G401 (cell line): Measurements from ENCODE around the gene CORIN. TPM values are rescaled to one million over a fixed set of nuclear protein-coding genes. Genes with fewer than 3 reads are reported as not detected.

Experiments used
- DNase-seq: peaks from one replicate; pipeline ENCODE4 v3.0.0-alpha.2; 2015; ENCODE audit warnings: low spot score
- in situ Hi-C: cut with HindIII; loops from 2 replicates; pipeline ENCODE4 v1.10.0; 2016; ENCODE audit warnings: low sequenced_read_pairs, mixed read lengths
- total RNA-seq: library from RNA; depleted of rRNA; stranded (reverse); fragments of >200 nt; shearing (Covaris generic); gene quantifications from 2 replicates; pipeline ENCODE4 v1.2.3, GENCODE V29; 2014

Gene CORIN
- total RNA-seq, 1 experiment from 2014 or later, result not detected

GRCh38 chr4:47661741-47662140 lies 176.1 kb downstream of the CORIN start:
- in situ Hi-C loops, result no loop called here

GRCh38 chr4:47659342-47659741 lies 178.5 kb downstream of the CORIN start:
- in situ Hi-C loops, result no loop called here
- no peak for DNase-seq

More at GRCh38 chr4:47661741-47662140, 176.1 kb downstream of the CORIN start:
- no peak for DNase-seq

- in situ Hi-C loops, result no loop called here
- no peak for DNase-seq
These were observed 182.7 kb downstream of the CORIN start for GRCh38 chr4:47654972-47655693.

- DNase-seq, result no peak
- in situ Hi-C loops, result no loop called here
These were observed 185.8 kb downstream of the CORIN start for GRCh38 chr4:47652092-47652491.

- in situ Hi-C loops, result no loop called here
- DNase-seq, result no peak
These were observed 186.6 kb downstream of the CORIN start for GRCh38 chr4:47651231-47651630.

GRCh38 chr4:47650584-47651130 lies 187.2 kb downstream of the CORIN start:
- in situ Hi-C loops, result no loop called here
- DNase-seq, result no peak

- DNase-seq, result no peak
- in situ Hi-C loops, result no loop called here
These were observed 190.3 kb downstream of the CORIN start for GRCh38 chr4:47647544-47647943.

- DNase-seq, result no peak
- in situ Hi-C loops, result no loop called here
These were observed 190.8 kb downstream of the CORIN start for GRCh38 chr4:47647029-47647428.

- in situ Hi-C loops, result no loop called here
- DNase-seq, result no peak
These were observed 191.5 kb downstream of the CORIN start for GRCh38 chr4:47646372-47646771.

- in situ Hi-C loops, result no loop called here
- no peak for DNase-seq
These were observed 194.0 kb downstream of the CORIN start for GRCh38 chr4:47643845-47644244.

GRCh38 chr4:47642985-47643760 lies 194.7 kb downstream of the CORIN start:
- DNase-seq, result peak; percentile 4
- in situ Hi-C loops, result no loop called here

GRCh38 chr4:47642191-47642830 lies 195.6 kb downstream of the CORIN start:
- in situ Hi-C loops, result no loop called here
- no peak for DNase-seq

- no peak for DNase-seq
- in situ Hi-C loops, result no loop called here
These were observed 196.1 kb downstream of the CORIN start for GRCh38 chr4:47641755-47642154.

GRCh38 chr4:47640911-47641310 lies 197.0 kb downstream of the CORIN start:
- in situ Hi-C loops, result no loop called here
- DNase-seq, result no peak

- in situ Hi-C loops, result no loop called here
- DNase-seq, result no peak
These were observed 198.3 kb downstream of the CORIN start for GRCh38 chr4:47639531-47639930.

- no peak for DNase-seq
- in situ Hi-C loops, result no loop called here
These were observed 206.7 kb downstream of the CORIN start for GRCh38 chr4:47631161-47631560.

- no peak for DNase-seq
- in situ Hi-C loops, result no loop called here
These were observed 213.8 kb downstream of the CORIN start for GRCh38 chr4:47624031-47624441.

GRCh38 chr4:47621181-47621580 lies 216.7 kb downstream of the CORIN start:
- in situ Hi-C loops, result no loop called here
- no peak for DNase-seq

GRCh38 chr4:47619691-47620090 lies 218.2 kb downstream of the CORIN start:
- in situ Hi-C loops, result no loop called here
- no peak for DNase-seq

- in situ Hi-C loops, result no loop called here
These were observed 220.3 kb downstream of the CORIN start for GRCh38 chr4:47617607-47618006.

More at GRCh38 chr4:47617607-47618006, 220.3 kb downstream of the CORIN start:
- DNase-seq, result no peak
